Fibroblast of lung (primary cell): Measurements from ENCODE around the gene IMMP2L.
"Not testable (repeated sequence)": the region's sequence is repeated elsewhere in the genome, so short reads cannot be mapped to it uniquely, and the experiment has no call there.

Experiments
- CTCF ChIP-seq, 2 donors: IDR thresholded peaks in 1 of 2; conservative IDR thresholded peaks in 1 of 2; 1 replicate in 1 of 2; 2 replicates in 1 of 2; pipeline ENCODE4 v1.5.1; 2011 to 2012; ENCODE audit warnings: low read length in 2 of 2, control low read depth in 1 of 2, inconsistent platforms in 1 of 2, low read depth in 1 of 2, mild to moderate bottlenecking in 1 of 2
- EZH2 ChIP-seq: IDR thresholded peaks from 2 replicates; pipeline ENCODE4 v1.5.1; 2012; ENCODE audit warnings: low read length, control low read depth, mild to moderate bottlenecking; ENCODE audit errors: missing control alignments

- not testable (repeated sequence) for TF ChIP-seq CTCF (conservative IDR thresholded peaks at IDR 0.05 in 1 of 2, IDR thresholded peaks at IDR 0.05 in 1 of 2; ENCODE audit: low read depth in 1 of 2, low read length in 2 of 2); EZH2
Observed at GRCh38 chr7:111072658-111073057, 489.6 kb downstream of the IMMP2L start.
